ENCODE results near the gene LPCAT1. TPM values are rescaled to one million over a fixed set of nuclear protein-coding genes. Genes with fewer than 3 reads are reported as not detected.

Gene LPCAT1
- total and polyA plus RNA-seq, 2 experiments from 2014 or later, result 22.2 to 48.4 TPM

GRCh38 chr5:1419476-1420210, 104.1 kb downstream of the LPCAT1 start:
- WGBS, 2 experiments (ENCODE audit: low coverage in 1 of 2, low lambda C conversion rate in 2 of 2, missing lambda C conversion rate in 2 of 2), result 36 to 42% methylated on average over 11 of the region's 11 CpGs

GRCh38 chr5:1418921-1419280, 104.9 kb downstream of the LPCAT1 start:
- Histone ChIP-seq H3K36me3 (ENCODE audit: low read depth) (no peaks in the 10 kb centered on the region), H3K4me2 (ENCODE audit: unreplicated experiment) (no peak overlapping the region), H3K4me1 (ENCODE audit: insufficient read depth) (no peaks in the 10 kb centered on the region), H3K27me3 (replicated peaks; ENCODE audit: insufficient read depth) (no peaks in the 10 kb centered on the region), H3K9ac (no peak overlapping the region), H3K9me2 (ENCODE audit: insufficient read depth) (no peaks in the 10 kb centered on the region), H2AFZ (no peak overlapping the region), H4K20me1 (ENCODE audit: insufficient read depth) (no peaks in the 10 kb centered on the region), H3K27ac (no peak overlapping the region), H3K79me2 (ENCODE audit: insufficient read depth) (no peaks in the 10 kb centered on the region), H3F3A (ENCODE audit: insufficient read depth) (no peaks in the 10 kb centered on the region), H3K9me3 (ENCODE audit: low read depth) (no peaks in the 10 kb centered on the region), H3K4me3 (no peak overlapping the region)
- no peak for DNase-seq
- in situ Hi-C loops (cut with MboI), result no loop called here
- TF ChIP-seq EZH2 (IDR thresholded peaks at IDR 0.05; ENCODE audit: insufficient read depth, poor library complexity, severe bottlenecking) (no peak), EZH2phosphoT487 (IDR thresholded peaks at IDR 0.05; ENCODE audit: insufficient read depth, low read depth) (no peak)

More at GRCh38 chr5:1419476-1420210, 104.1 kb downstream of the LPCAT1 start:
- Histone ChIP-seq H3K36me3 (ENCODE audit: low read depth) (no peaks in the 10 kb centered on the region), H3K79me2 (ENCODE audit: insufficient read depth) (no peaks in the 10 kb centered on the region), H4K20me1 (ENCODE audit: insufficient read depth) (no peaks in the 10 kb centered on the region), H2AFZ (no peak overlapping the region), H3K27ac (no peak overlapping the region), H3K9me2 (ENCODE audit: insufficient read depth) (no peaks in the 10 kb centered on the region), H3K9ac (no peak overlapping the region), H3K27me3 (replicated peaks; ENCODE audit: insufficient read depth) (no peaks in the 10 kb centered on the region), H3F3A (ENCODE audit: insufficient read depth) (no peaks in the 10 kb centered on the region), H3K4me1 (ENCODE audit: insufficient read depth) (no peaks in the 10 kb centered on the region), H3K4me3 (no peak overlapping the region), H3K4me2 (ENCODE audit: unreplicated experiment) (no peak overlapping the region), H3K9me3 (ENCODE audit: low read depth) (no peaks in the 10 kb centered on the region)
- TF ChIP-seq EZH2 (IDR thresholded peaks at IDR 0.05; ENCODE audit: insufficient read depth, poor library complexity, severe bottlenecking), result no peak
- TF ChIP-seq EZH2phosphoT487 (IDR thresholded peaks at IDR 0.05; ENCODE audit: insufficient read depth, low read depth), result no peak
- in situ Hi-C loops (cut with MboI), result no loop called here
- no peak for DNase-seq

GRCh38 chr5:1418238-1418920, 105.4 kb downstream of the LPCAT1 start:
- Histone ChIP-seq H3K27ac (no peak overlapping the region), H3K9me3 (ENCODE audit: low read depth) (no peaks in the 10 kb centered on the region), H3K9me2 (ENCODE audit: insufficient read depth) (no peaks in the 10 kb centered on the region), H3F3A (ENCODE audit: insufficient read depth) (no peaks in the 10 kb centered on the region), H2AFZ (no peak overlapping the region), H4K20me1 (ENCODE audit: insufficient read depth) (no peaks in the 10 kb centered on the region), H3K4me1 (ENCODE audit: insufficient read depth) (no peaks in the 10 kb centered on the region), H3K79me2 (ENCODE audit: insufficient read depth) (no peaks in the 10 kb centered on the region), H3K36me3 (ENCODE audit: low read depth) (no peaks in the 10 kb centered on the region), H3K27me3 (replicated peaks; ENCODE audit: insufficient read depth) (no peaks in the 10 kb centered on the region), H3K9ac (no peak overlapping the region), H3K4me2 (ENCODE audit: unreplicated experiment) (no peak overlapping the region), H3K4me3 (no peak overlapping the region)
- DNase-seq, result no peak
- TF ChIP-seq EZH2 (IDR thresholded peaks at IDR 0.05; ENCODE audit: insufficient read depth, poor library complexity, severe bottlenecking) (no peak), EZH2phosphoT487 (IDR thresholded peaks at IDR 0.05; ENCODE audit: insufficient read depth, low read depth) (no peak)
- in situ Hi-C loops (cut with MboI), result no loop called here
- 29 to 52% methylated on average over 1 to 2 of the region's 2 CpGs for WGBS, 2 experiments (ENCODE audit: low coverage in 1 of 2, low lambda C conversion rate in 2 of 2, missing lambda C conversion rate in 2 of 2)

GRCh38 chr5:1417586-1418225, 106.1 kb downstream of the LPCAT1 start:
- 53 to 54% methylated on average over 6 of the region's 6 CpGs for whole genome bisulfite sequencing, 2 experiments (ENCODE audit: low coverage in 1 of 2, low lambda C conversion rate in 2 of 2, missing lambda C conversion rate in 2 of 2)
- in situ Hi-C loops (cut with MboI), result no loop called here

More at GRCh38 chr5:1417586-1418225, 106.1 kb downstream of the LPCAT1 start:
- no peak for DNase-seq
- Histone ChIP-seq H3K4me1 (ENCODE audit: insufficient read depth) (no peaks in the 10 kb centered on the region), H2AFZ (no peak overlapping the region), H4K20me1 (ENCODE audit: insufficient read depth) (no peaks in the 10 kb centered on the region), H3K9me3 (ENCODE audit: low read depth) (no peaks in the 10 kb centered on the region), H3K27ac (no peak overlapping the region), H3K4me3 (no peak overlapping the region), H3K27me3 (replicated peaks; ENCODE audit: insufficient read depth) (peaks cover 4% of the 10 kb centered on the region; the same call in 1 of the 2 replicates), H3K36me3 (ENCODE audit: low read depth) (no peaks in the 10 kb centered on the region), H3K9ac (no peak overlapping the region), H3F3A (ENCODE audit: insufficient read depth) (no peaks in the 10 kb centered on the region), H3K9me2 (ENCODE audit: insufficient read depth) (no peaks in the 10 kb centered on the region), H3K4me2 (ENCODE audit: unreplicated experiment) (no peak overlapping the region), H3K79me2 (ENCODE audit: insufficient read depth) (no peaks in the 10 kb centered on the region)
- TF ChIP-seq EZH2 (IDR thresholded peaks at IDR 0.05; ENCODE audit: insufficient read depth, poor library complexity, severe bottlenecking) (no peak), EZH2phosphoT487 (IDR thresholded peaks at IDR 0.05; ENCODE audit: insufficient read depth, low read depth) (no peak)
